GM12878 (cell line): Measurements from ENCODE around the gene PTH. TPM values are rescaled to one million over a fixed set of nuclear protein-coding genes. Genes with fewer than 3 reads are reported as not detected.

Source experiments
- CHD1 ChIP-seq: IDR thresholded peaks from 2 replicates; pipeline ENCODE4 v1.6.1; 2012; ENCODE audit warnings: low read depth, low read length, improper control_type of control experiment
- IRF3 ChIP-seq: fragments of 450-650 bp; IDR thresholded peaks from 2 replicates; pipeline ENCODE4 v1.6.1; 2014; ENCODE audit warnings: mild to moderate bottlenecking
- JUNB ChIP-seq: IDR thresholded peaks from 2 replicates; pipeline ENCODE4 v1.6.1; 2016; ENCODE audit warnings: antibody characterized with exemption, mild to moderate bottlenecking
- PAX8 ChIP-seq: fragments of 450-650 bp; IDR thresholded peaks from 2 replicates; pipeline ENCODE4 v1.6.1; 2017; ENCODE audit warnings: mild to moderate bottlenecking, moderate library complexity
- RFX5 ChIP-seq: IDR thresholded peaks from 2 replicates; pipeline ENCODE4 v1.6.1; 2011; ENCODE audit warnings: low read depth, low read length, improper control_type of control experiment
- SP1 ChIP-seq: IDR thresholded peaks from one replicate; pipeline ENCODE4 v1.6.1; 2011; ENCODE audit warnings: low read depth, low read length
- TAF1 ChIP-seq: IDR thresholded peaks from 2 replicates; pipeline ENCODE4 v1.6.1; 2011; ENCODE audit warnings: mild to moderate bottlenecking, low read depth, low read length, borderline replicate concordance
- ZBTB33 ChIP-seq: fragments of 450-650 bp; IDR thresholded peaks from 2 replicates; pipeline ENCODE4 v1.6.1; 2017; ENCODE audit warnings: mild to moderate bottlenecking
- polyA plus RNA-seq, 11 experiments: library from polyadenylated mRNA; depleted of rRNA in 4 of 11; unstranded in 6 of 11; stranded (reverse) in 5 of 11; fragments of >200 nt; fragmentation: Nextera tagmentation in 4 of 11; fragmentation: Illumina TruSeq in 1 of 11; extraction: Ambion mirVana in 4 of 11; extraction: Trizol in 1 of 11; gene quantifications; 1 replicate in 1 of 11; 2 replicates in 10 of 11; pipeline versions ENCODE4 v1.2.1 to v1.2.3, GENCODE V29; 2011 to 2016; ENCODE audit warnings: inconsistent platforms in 2 of 11, missing spikeins in 2 of 11, low read depth in 1 of 11
- total RNA-seq, 4 experiments: library from RNA; depleted of rRNA in 3 of 4; stranded (reverse); fragments of >200 nt in 3 of 4; fragmentation: Illumina TruSeq in 1 of 4; extraction: Trizol in 1 of 4; gene quantifications; 2 replicates each; pipeline versions ENCODE4 v1.2.1 to v1.2.3, GENCODE V29; 2013 to 2021

PTH gene
- total and polyA plus RNA-seq, 10 of the 15 experiments (the other 5 are each of a cell fraction or from before 2014, with no cell fraction given), result not detected

- TF ChIP-seq ZBTB33 (0 out of 2 replicates have a peak, but pooled peaks have one; percentile 48), PAX8 (no peak), RFX5 (no peak), SP1 (peak; percentile 40), TAF1 (peak; percentile 72; the same call in 1 of the 2 replicates), CHD1 (0 out of 2 replicates have a peak, but pooled peaks have one; percentile 56), JUNB (no peak), IRF3 (no peak)
- TF ChIP-seq, all 136 proteins: peak for 45
Measured at GRCh38 chr11:13462901-13463778, 32.7 kb downstream of the PTH start, which contains the start of gene BTBD10 (continued).
